ENCODE measurements around the gene ANO1. TPM values are rescaled to one million over a fixed set of nuclear protein-coding genes. Genes with fewer than 3 reads are reported as not detected.

Gene ANO1
- total and polyA plus RNA-seq, 2 donors: 0.38 to 1.5 TPM

DNA sequence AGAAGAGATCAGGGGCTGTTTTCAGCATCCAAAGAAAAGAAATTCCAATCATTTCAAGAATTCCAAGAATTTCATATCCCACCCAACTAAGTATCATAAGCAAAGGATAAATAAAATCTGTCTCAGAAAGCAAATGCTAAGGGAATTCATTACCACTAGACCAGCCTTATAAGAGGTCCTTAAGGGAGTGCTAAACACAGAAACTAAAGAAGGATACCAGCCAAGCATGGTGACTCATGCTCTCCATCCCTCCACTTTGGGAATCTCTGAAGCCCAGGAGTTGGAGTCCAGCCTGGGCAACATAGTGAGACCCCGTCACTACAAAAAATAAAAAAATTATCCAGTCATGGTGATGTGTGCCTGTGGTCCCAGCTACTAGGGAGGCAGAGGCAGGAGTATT is 142.8 kb downstream of the ANO1 start:
- no peak overlapping the region for H3K4me3 ChIP-seq (ENCODE audit: low read length in 2 of 2)
- no peak for DNase-seq (ENCODE audit: low read depth in 6 of 9, low spot score in 9 of 9)
- H3K4me1 ChIP-seq (ENCODE audit: control insufficient read depth in 2 of 2, insufficient read depth in 2 of 2, low read length in 2 of 2): no peaks in the 10 kb centered on the region
- H3K27ac ChIP-seq (ENCODE audit: low read depth in 1 of 2, low read length in 1 of 2): no peak overlapping the region
- no peaks in the 10 kb centered on the region for H3K9me3 ChIP-seq (ENCODE audit: control insufficient read depth in 2 of 2, insufficient read depth in 1 of 2, low read length in 1 of 2)
- peaks cover 0 to 5% of the 10 kb centered on the region in 2 donors for H3K27me3 ChIP-seq (ENCODE audit: control insufficient read depth in 2 of 2, insufficient read depth in 1 of 2, low read length in 1 of 2)
- no peaks in the 10 kb centered on the region for H3K36me3 ChIP-seq (ENCODE audit: control insufficient read depth in 2 of 2, insufficient read depth in 2 of 2, low read length in 1 of 2)
- 94% methylated on average over 1 of the region's 1 CpG for WGBS

DNA sequence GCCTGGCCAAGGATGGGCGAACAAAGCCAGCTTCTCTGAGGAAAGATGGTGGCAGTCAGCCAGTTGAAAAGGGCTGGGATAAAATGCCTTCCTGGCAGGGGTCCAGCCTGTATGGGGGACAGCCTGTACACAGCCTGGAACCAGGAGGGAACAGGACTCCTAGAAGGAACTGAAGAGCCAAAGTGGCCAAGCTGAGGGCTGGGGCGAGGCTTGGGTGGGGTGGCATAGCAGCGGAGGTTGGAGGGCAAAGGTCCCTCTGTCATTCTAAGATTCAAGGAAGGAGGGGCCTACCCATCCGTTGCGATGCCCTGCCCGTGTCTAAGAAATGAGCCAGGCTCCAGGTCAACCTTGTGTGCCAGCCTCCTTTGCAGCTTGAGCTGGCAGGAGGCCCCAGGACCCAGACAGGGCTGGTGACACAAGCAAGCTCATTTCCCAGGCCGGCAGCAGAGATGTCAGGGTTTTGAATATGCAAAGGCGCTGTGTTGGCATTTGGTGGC is 147.6 kb downstream of the ANO1 start:
- H3K27ac ChIP-seq (ENCODE audit: low read depth in 1 of 2, low read length in 1 of 2): no peak overlapping the region
- 86% methylated on average over 8 of the region's 8 CpGs for WGBS
- H3K27me3 ChIP-seq (ENCODE audit: control insufficient read depth in 2 of 2, insufficient read depth in 1 of 2, low read length in 1 of 2): peaks cover 0 to 6% of the 10 kb centered on the region in 2 donors
- H3K9me3 ChIP-seq (ENCODE audit: control insufficient read depth in 2 of 2, insufficient read depth in 1 of 2, low read length in 1 of 2): no peaks in the 10 kb centered on the region
- no peaks in the 10 kb centered on the region for H3K4me1 ChIP-seq (ENCODE audit: control insufficient read depth in 2 of 2, insufficient read depth in 2 of 2, low read length in 2 of 2)
- H3K36me3 ChIP-seq (ENCODE audit: control insufficient read depth in 2 of 2, insufficient read depth in 2 of 2, low read length in 1 of 2): no peaks in the 10 kb centered on the region
- DNase-seq (ENCODE audit: low read depth in 6 of 9, low spot score in 9 of 9): no peak
- no peak overlapping the region for H3K4me3 ChIP-seq (ENCODE audit: low read length in 2 of 2)

DNA sequence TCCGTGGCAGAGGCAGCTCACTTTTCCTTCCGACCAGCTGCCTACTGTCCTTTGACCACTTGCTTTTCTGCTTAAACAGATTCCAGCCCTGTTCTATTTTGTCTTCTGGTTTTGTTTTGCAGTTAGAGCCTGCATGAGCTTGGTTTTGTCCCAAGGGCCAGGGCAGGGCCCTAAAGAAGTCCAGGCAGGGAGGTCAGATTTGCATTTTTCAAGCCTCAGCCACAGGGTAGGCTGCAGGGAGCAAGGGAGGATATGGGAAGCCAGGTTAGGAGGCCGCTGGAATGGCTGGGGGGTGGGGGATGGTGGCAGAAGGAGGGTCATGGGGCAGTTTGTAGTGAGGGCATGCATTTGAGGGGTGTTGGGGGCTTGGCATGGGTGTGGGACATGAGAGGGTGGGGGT is 148.1 kb downstream of the ANO1 start:
- no peaks in the 10 kb centered on the region for H3K4me1 ChIP-seq (ENCODE audit: control insufficient read depth in 2 of 2, insufficient read depth in 2 of 2, low read length in 2 of 2)
- peaks cover 0 to 6% of the 10 kb centered on the region in 2 donors for H3K27me3 ChIP-seq (ENCODE audit: control insufficient read depth in 2 of 2, insufficient read depth in 1 of 2, low read length in 1 of 2)
- H3K36me3 ChIP-seq (ENCODE audit: control insufficient read depth in 2 of 2, insufficient read depth in 2 of 2, low read length in 1 of 2): no peaks in the 10 kb centered on the region
- H3K9me3 ChIP-seq (ENCODE audit: control insufficient read depth in 2 of 2, insufficient read depth in 1 of 2, low read length in 1 of 2): no peaks in the 10 kb centered on the region
- no peak for DNase-seq (ENCODE audit: low read depth in 6 of 9, low spot score in 9 of 9)
- WGBS: 96% methylated on average over 3 of the region's 3 CpGs
- no peak overlapping the region for H3K27ac ChIP-seq (ENCODE audit: low read depth in 1 of 2, low read length in 1 of 2)
- no peak overlapping the region for H3K4me3 ChIP-seq (ENCODE audit: low read length in 2 of 2)

DNA sequence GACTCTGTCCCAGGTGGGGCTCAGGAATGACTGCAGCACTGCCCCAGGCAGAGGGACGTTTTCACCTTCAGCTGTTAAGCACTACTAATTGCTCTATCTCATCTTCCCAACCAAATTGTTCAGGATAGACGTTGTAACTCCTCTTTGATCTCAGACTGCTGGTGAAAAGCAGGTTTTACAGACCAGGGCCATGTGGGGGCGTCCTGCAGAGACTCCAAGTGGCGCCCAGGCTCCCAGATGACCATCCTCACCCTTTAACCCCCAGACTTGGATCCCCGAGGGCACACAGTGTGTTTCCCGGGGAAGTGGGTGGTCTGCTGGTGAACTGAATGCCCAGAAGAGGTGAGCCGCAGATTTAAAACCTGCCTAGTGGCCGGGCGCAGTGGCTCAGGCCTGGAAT is 148.8 kb downstream of the ANO1 start:
- H3K27me3 ChIP-seq (ENCODE audit: control insufficient read depth in 2 of 2, insufficient read depth in 1 of 2, low read length in 1 of 2): peaks cover 0 to 6% of the 10 kb centered on the region in 2 donors
- H3K9me3 ChIP-seq (ENCODE audit: control insufficient read depth in 2 of 2, insufficient read depth in 1 of 2, low read length in 1 of 2): no peaks in the 10 kb centered on the region
- no peak overlapping the region for H3K27ac ChIP-seq (ENCODE audit: low read depth in 1 of 2, low read length in 1 of 2)
- WGBS: 60% methylated on average over 9 of the region's 9 CpGs
- no peak for DNase-seq (ENCODE audit: low read depth in 6 of 9, low spot score in 9 of 9)
- H3K4me3 ChIP-seq (ENCODE audit: low read length in 2 of 2): no peak overlapping the region
- no peaks in the 10 kb centered on the region for H3K36me3 ChIP-seq (ENCODE audit: control insufficient read depth in 2 of 2, insufficient read depth in 2 of 2, low read length in 1 of 2)
- no peaks in the 10 kb centered on the region for H3K4me1 ChIP-seq (ENCODE audit: control insufficient read depth in 2 of 2, insufficient read depth in 2 of 2, low read length in 2 of 2)

DNA sequence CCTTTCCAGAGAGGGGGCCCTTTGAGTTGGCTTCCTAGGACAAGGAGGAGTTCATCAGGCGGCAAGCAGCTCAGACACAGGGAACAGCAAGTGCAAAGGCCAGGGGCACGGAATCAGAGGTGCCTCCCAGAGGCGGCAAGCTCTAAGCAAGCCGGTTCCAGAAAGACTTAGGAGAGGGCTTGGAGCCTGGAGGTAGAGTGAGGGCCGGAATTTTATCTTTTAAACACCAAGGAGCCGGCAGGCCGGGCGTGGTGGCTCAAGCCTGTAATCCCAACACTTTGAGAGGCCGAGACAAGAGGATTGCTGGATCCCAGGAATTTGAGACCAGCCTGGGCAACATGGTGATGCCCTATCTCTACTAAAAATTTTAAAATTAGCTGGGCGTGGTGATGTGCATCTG is 151.6 kb downstream of the ANO1 start:
- H3K27ac ChIP-seq (ENCODE audit: low read depth in 1 of 2, low read length in 1 of 2): no peak overlapping the region
- H3K27me3 ChIP-seq (ENCODE audit: control insufficient read depth in 2 of 2, insufficient read depth in 1 of 2, low read length in 1 of 2): peaks cover 0 to 6% of the 10 kb centered on the region in 2 donors
- DNase-seq (ENCODE audit: low read depth in 6 of 9, low spot score in 9 of 9): no peak
- H3K4me1 ChIP-seq (ENCODE audit: control insufficient read depth in 2 of 2, insufficient read depth in 2 of 2, low read length in 2 of 2): no peaks in the 10 kb centered on the region
- no peaks in the 10 kb centered on the region for H3K36me3 ChIP-seq (ENCODE audit: control insufficient read depth in 2 of 2, insufficient read depth in 2 of 2, low read length in 1 of 2)
- no peak overlapping the region for H3K4me3 ChIP-seq (ENCODE audit: low read length in 2 of 2)
- WGBS: 95% methylated on average over 10 of the region's 10 CpGs
- H3K9me3 ChIP-seq (ENCODE audit: control insufficient read depth in 2 of 2, insufficient read depth in 1 of 2, low read length in 1 of 2): no peaks in the 10 kb centered on the region

DNA sequence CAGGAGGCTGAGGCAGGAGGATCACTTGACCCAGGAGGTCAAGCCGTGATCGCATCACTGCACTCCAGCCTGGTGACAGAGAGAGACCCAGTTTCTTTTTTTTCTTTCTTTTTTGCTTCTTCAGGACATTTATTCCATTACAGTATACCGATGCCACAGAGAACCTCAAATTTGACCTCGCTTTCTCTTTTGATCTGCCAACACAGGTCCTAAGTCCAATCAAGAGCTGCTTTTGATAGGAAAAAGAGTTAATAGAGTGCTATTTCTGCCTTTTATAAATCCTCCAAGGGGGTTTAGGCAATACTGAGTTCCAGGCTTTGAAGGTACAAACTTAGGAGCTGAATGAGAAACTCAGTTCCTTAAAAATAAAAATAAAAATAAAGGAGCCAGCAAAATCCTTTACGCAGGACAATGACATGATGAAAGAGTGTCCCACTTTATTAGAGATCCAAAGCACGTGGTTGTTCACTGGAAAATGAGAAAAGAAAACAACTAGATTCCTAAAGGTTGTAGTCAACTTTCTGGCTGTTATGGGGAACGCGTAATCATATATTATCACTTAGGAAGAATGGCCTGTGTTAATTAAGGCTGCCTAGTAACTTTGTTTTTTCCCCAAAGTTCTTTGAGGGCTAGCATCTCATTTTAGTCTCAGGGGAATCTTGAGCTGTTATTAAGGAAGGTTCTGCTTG is 152.2 kb downstream of the ANO1 start:
- DNase-seq (ENCODE audit: low read depth in 6 of 9, low spot score in 9 of 9): no peak
- peaks cover 0 to 6% of the 10 kb centered on the region in 2 donors for H3K27me3 ChIP-seq (ENCODE audit: control insufficient read depth in 2 of 2, insufficient read depth in 1 of 2, low read length in 1 of 2)
- no peaks in the 10 kb centered on the region for H3K36me3 ChIP-seq (ENCODE audit: control insufficient read depth in 2 of 2, insufficient read depth in 2 of 2, low read length in 1 of 2)
- H3K4me1 ChIP-seq (ENCODE audit: control insufficient read depth in 2 of 2, insufficient read depth in 2 of 2, low read length in 2 of 2): no peaks in the 10 kb centered on the region
- H3K9me3 ChIP-seq (ENCODE audit: control insufficient read depth in 2 of 2, insufficient read depth in 1 of 2, low read length in 1 of 2): no peaks in the 10 kb centered on the region
- 96% methylated on average over 8 of the region's 8 CpGs for whole genome bisulfite sequencing
- no peak overlapping the region for H3K27ac ChIP-seq (ENCODE audit: low read depth in 1 of 2, low read length in 1 of 2)
- H3K4me3 ChIP-seq (ENCODE audit: low read length in 2 of 2): no peak overlapping the region

DNA sequence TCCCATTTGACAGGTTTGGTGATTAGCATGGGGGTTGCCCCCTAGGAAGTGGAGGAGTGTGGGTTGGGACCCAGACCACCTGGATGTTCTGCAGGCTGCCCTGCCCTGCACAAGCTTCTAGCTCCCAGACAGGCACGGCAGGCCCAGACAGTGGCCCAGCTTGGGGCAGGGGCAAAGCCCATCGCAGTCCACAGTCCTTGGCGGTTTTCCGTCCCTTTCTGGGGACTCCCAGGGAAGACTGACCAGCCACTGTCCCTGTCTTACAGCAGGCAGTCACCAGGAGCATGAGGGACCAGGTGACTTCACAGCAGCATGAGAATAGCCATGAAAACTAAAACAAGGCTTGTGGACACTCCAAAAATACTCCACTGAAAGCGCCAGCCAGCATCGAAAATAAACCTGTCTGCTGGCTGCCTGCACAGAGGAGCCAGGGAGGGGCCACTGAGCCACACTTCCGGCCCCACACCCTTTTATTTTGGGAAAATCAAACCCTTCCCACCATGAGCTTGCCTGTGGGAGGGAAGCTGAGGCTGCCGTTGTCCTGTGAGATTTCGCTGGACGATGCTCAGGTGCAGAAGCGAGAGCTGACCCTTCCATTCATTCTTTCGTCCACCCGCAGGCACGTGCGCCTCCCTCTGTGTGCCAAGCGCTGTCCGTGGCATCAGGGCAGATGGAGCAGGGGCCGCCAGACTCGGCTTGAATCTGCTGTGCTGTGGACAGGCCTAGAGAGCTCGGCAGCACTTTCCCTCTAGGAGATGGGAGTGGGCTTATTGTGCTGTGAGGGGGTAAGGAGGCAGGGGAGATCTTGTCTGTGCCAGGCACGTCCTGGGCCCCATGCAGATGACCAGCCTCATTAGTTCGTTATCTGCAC is 153.0 kb downstream of the ANO1 start:
- Histone ChIP-seq H3K36me3 (ENCODE audit: control insufficient read depth in 2 of 2, insufficient read depth in 2 of 2, low read length in 1 of 2) (no peaks in the 10 kb centered on the region), H3K9me3 (ENCODE audit: control insufficient read depth in 2 of 2, insufficient read depth in 1 of 2, low read length in 1 of 2) (no peaks in the 10 kb centered on the region), H3K4me3 (ENCODE audit: low read length in 2 of 2) (no peak overlapping the region), H3K27me3 (ENCODE audit: control insufficient read depth in 2 of 2, insufficient read depth in 1 of 2, low read length in 1 of 2) (peaks cover 0 to 4% of the 10 kb centered on the region in 2 donors), H3K27ac (ENCODE audit: low read depth in 1 of 2, low read length in 1 of 2) (no peak overlapping the region), H3K4me1 (ENCODE audit: control insufficient read depth in 2 of 2, insufficient read depth in 2 of 2, low read length in 2 of 2) (no peaks in the 10 kb centered on the region)
- WGBS: 92% methylated on average over 22 of the region's 22 CpGs
- DNase-seq (ENCODE audit: low read depth in 6 of 9, low spot score in 9 of 9): no peak

DNA sequence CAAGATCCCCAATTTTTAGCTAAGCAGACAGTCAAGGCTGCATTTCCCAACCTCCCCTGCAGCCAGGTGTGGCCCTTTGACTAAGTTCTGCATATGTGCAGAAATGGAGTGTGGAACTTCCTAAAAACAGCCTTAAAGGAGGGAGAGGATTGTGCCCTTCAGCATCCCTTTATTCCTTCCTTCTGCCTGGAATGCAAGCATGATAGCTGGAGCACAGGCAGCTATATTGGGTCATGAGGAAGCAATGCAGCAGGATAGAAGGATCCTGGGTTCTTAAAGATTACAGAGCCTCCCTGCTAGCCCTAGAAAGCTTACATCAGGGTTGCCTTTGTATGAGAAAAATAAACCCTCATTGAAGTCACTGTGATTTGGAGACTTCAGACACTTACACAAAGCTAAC is 154.9 kb downstream of the ANO1 start:
- H3K4me3 ChIP-seq (ENCODE audit: low read length in 2 of 2): no peak overlapping the region
- H3K27ac ChIP-seq (ENCODE audit: low read depth in 1 of 2, low read length in 1 of 2): no peak overlapping the region
- peaks cover 0 to 2% of the 10 kb centered on the region in 2 donors for H3K27me3 ChIP-seq (ENCODE audit: control insufficient read depth in 2 of 2, insufficient read depth in 1 of 2, low read length in 1 of 2)
- H3K36me3 ChIP-seq (ENCODE audit: control insufficient read depth in 2 of 2, insufficient read depth in 2 of 2, low read length in 1 of 2): no peaks in the 10 kb centered on the region
- H3K4me1 ChIP-seq (ENCODE audit: control insufficient read depth in 2 of 2, insufficient read depth in 2 of 2, low read length in 2 of 2): no peaks in the 10 kb centered on the region
- H3K9me3 ChIP-seq (ENCODE audit: control insufficient read depth in 2 of 2, insufficient read depth in 1 of 2, low read length in 1 of 2): no peaks in the 10 kb centered on the region
- no peak for DNase-seq (ENCODE audit: low read depth in 6 of 9, low spot score in 9 of 9)

DNA sequence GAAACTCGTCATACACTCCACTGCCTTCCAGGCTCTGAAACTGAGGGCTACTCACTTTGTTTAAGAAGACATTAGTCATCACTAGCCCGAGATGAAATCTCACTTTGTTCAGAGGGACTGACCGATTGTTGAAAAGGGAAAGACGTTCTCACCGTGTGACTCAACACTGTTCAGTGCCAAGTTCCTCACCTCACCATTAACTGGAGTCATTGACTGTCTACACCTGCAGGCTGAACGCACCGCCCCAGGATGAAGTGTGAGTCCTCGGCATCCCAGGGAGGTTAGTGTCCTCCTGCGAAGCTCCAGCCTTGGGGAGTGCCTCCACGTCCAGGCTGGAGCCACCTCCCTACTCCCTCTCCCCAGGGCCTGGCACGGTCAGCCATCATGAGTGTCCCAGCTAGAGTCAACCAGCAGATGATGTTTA is 155.4 kb downstream of the ANO1 start:
- WGBS: 92% methylated on average over 11 of the region's 11 CpGs
- Histone ChIP-seq H3K27me3 (ENCODE audit: control insufficient read depth in 2 of 2, insufficient read depth in 1 of 2, low read length in 1 of 2) (peaks cover 0 to 2% of the 10 kb centered on the region in 2 donors), H3K4me1 (ENCODE audit: control insufficient read depth in 2 of 2, insufficient read depth in 2 of 2, low read length in 2 of 2) (no peaks in the 10 kb centered on the region), H3K9me3 (ENCODE audit: control insufficient read depth in 2 of 2, insufficient read depth in 1 of 2, low read length in 1 of 2) (no peaks in the 10 kb centered on the region), H3K27ac (ENCODE audit: low read depth in 1 of 2, low read length in 1 of 2) (no peak overlapping the region), H3K36me3 (ENCODE audit: control insufficient read depth in 2 of 2, insufficient read depth in 2 of 2, low read length in 1 of 2) (no peaks in the 10 kb centered on the region), H3K4me3 (ENCODE audit: low read length in 2 of 2) (no peak overlapping the region)
- no peak for DNase-seq (ENCODE audit: low read depth in 6 of 9, low spot score in 9 of 9)
